Renal pelvis (tissue), 12 donors: ENCODE data around the gene MALSU1. TPM values are rescaled to one million over a fixed set of nuclear protein-coding genes. Genes with fewer than 3 reads are reported as not detected.

Source experiments
- DNase-seq: peaks from one replicate; pipeline ENCODE4 v3.0.0-alpha.2; 2013
- long read RNA-seq, 16 experiments: transcript quantifications; one replicate each; lab custom pipeline, GENCODE V29; 2026
- polyA plus RNA-seq, 3 donors: library from polyadenylated mRNA; unstranded; fragments of 120-200 nt; gene quantifications; one replicate each; pipeline ENCODE4 v1.2.1, GENCODE V29; 2013; ENCODE audit not compliant: insufficient read length in 3 of 3

The MALSU1 gene
- 10 to 100 TPM; 50.3 to 54.7 (median 54.4) TPM for polyA plus RNA-seq
- long read RNA-seq, donor 1, transcript MALSU1-202 (4 exons, 3,044 nt) = major isoform, 24 of 25 reads
- long read RNA-seq, donor 1, partial matches to known transcripts = 0 of 25 reads
- long read RNA-seq, donor 1, other reads (novel, unspliced or antisense) = 0 of 25 reads
- long read RNA-seq, donor 2, transcript MALSU1-202 (4 exons, 3,044 nt) = major isoform, 37 of 55 reads
- long read RNA-seq, donor 2, partial matches to known transcripts = 6 of 55 reads
- long read RNA-seq, donor 2, other reads (novel, unspliced or antisense) = 12 of 55 reads
- long read RNA-seq, donor 3, transcript MALSU1-202 (4 exons, 3,044 nt) = major isoform, 32 of 34 reads
- long read RNA-seq, donor 3, partial matches to known transcripts = 0 of 34 reads
- long read RNA-seq, donor 3, other reads (novel, unspliced or antisense) = 0 of 34 reads
- long read RNA-seq, donor 4, transcript MALSU1-202 (4 exons, 3,044 nt) = major isoform, 34 of 37 reads
- long read RNA-seq, donor 4, partial matches to known transcripts = 0 of 37 reads
- long read RNA-seq, donor 4, other reads (novel, unspliced or antisense) = 0 of 37 reads
- long read RNA-seq, donor 5, transcript MALSU1-202 (4 exons, 3,044 nt) = major isoform, 8 of 8 reads
- long read RNA-seq, donor 5, partial matches to known transcripts = 0 of 8 reads
- long read RNA-seq, donor 5, other reads (novel, unspliced or antisense) = 0 of 8 reads
- long read RNA-seq, donor 6, transcript MALSU1-202 (4 exons, 3,044 nt) = major isoform, 25 of 57 reads
- long read RNA-seq, donor 6, partial matches to known transcripts = 11 of 57 reads
- long read RNA-seq, donor 6, other reads (novel, unspliced or antisense) = 19 of 57 reads
- long read RNA-seq, donor 7, transcript MALSU1-202 (4 exons, 3,044 nt) = major isoform, 31 of 151 reads
- long read RNA-seq, donor 7, partial matches to known transcripts = 117 of 151 reads
- long read RNA-seq, donor 7, other reads (novel, unspliced or antisense) = 0 of 151 reads
- long read RNA-seq, donor 8, transcript MALSU1-202 (4 exons, 3,044 nt) = major isoform, 13 of 21 reads
- long read RNA-seq, donor 8, partial matches to known transcripts = 7 of 21 reads
- long read RNA-seq, donor 8, other reads (novel, unspliced or antisense) = 0 of 21 reads
- long read RNA-seq, donor 9, transcript MALSU1-202 (4 exons, 3,044 nt) = major isoform, 45 of 68 reads
- long read RNA-seq, donor 9, partial matches to known transcripts = 11 of 68 reads
- long read RNA-seq, donor 9, other reads (novel, unspliced or antisense) = 8 of 68 reads
- long read RNA-seq, donor 10, transcript MALSU1-203 (2 exons, 479 nt) = minor isoform, 5 of 33 reads
- long read RNA-seq, donor 10, transcript MALSU1-202 (4 exons, 3,044 nt) = major isoform, 28 of 33 reads
- long read RNA-seq, donor 10, partial matches to known transcripts = 0 of 33 reads
- long read RNA-seq, donor 10, other reads (novel, unspliced or antisense) = 0 of 33 reads
- long read RNA-seq, donor 11, transcript MALSU1-202 (4 exons, 3,044 nt) = major isoform, 16 of 21 reads
- long read RNA-seq, donor 11, partial matches to known transcripts = 0 of 21 reads
- long read RNA-seq, donor 11, other reads (novel, unspliced or antisense) = 0 of 21 reads
- long read RNA-seq, donor 12, transcript MALSU1-202 (4 exons, 3,044 nt) = major isoform, 44 of 66 reads
- long read RNA-seq, donor 12, partial matches to known transcripts = 10 of 66 reads
- long read RNA-seq, donor 12, other reads (novel, unspliced or antisense) = 12 of 66 reads
- long read RNA-seq, donor 13, transcript MALSU1-203 (2 exons, 479 nt) = minor isoform, 5 of 17 reads
- long read RNA-seq, donor 13, transcript MALSU1-202 (4 exons, 3,044 nt) = major isoform, 12 of 17 reads
- long read RNA-seq, donor 13, partial matches to known transcripts = 0 of 17 reads
- long read RNA-seq, donor 13, other reads (novel, unspliced or antisense) = 0 of 17 reads
- long read RNA-seq, donor 14, transcript MALSU1-202 (4 exons, 3,044 nt) = major isoform, 39 of 49 reads
- long read RNA-seq, donor 14, partial matches to known transcripts = 6 of 49 reads
- long read RNA-seq, donor 14, other reads (novel, unspliced or antisense) = 0 of 49 reads
- long read RNA-seq, donor 15, transcript MALSU1-202 (4 exons, 3,044 nt) = major isoform, 25 of 48 reads
- long read RNA-seq, donor 15, partial matches to known transcripts = 10 of 48 reads
- long read RNA-seq, donor 15, other reads (novel, unspliced or antisense) = 10 of 48 reads
- long read RNA-seq, donor 16, transcript MALSU1-202 (4 exons, 3,044 nt) = major isoform, 42 of 78 reads
- long read RNA-seq, donor 16, partial matches to known transcripts = 31 of 78 reads
- long read RNA-seq, donor 16, other reads (novel, unspliced or antisense) = 0 of 78 reads

GRCh38 chr7:23298885-23299769, at the start of gene MALSU1:
Gene MALSU1 (plus strand): TSS chr7:23299339. CDS start chr7:23299353, 14 bp downstream.
- peak; percentile 98 for DNase-seq

DNA sequence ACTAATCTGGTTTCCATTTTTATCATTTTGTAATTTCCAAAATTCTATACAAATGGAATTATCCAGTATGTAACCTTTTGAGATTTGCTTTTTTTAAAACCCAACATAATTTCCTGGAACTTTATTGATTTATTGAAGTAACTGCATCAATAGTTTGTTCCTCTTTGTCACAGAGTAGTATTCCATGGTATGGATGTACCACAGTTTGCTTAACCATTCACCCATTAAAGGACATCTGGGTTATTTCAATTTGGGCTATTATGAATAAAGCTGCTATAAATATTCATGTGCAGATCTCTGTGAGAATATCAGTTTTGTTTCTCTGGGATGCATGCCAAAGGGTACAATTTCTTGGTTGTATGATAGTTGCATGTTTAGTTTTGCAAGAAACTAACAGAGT, 49.7 kb upstream of the MALSU1 start:
- no peak for DNase-seq

- DNase-seq = no peak
Measured at GRCh38 chr7:23254051-23254681, 45.0 kb upstream of the MALSU1 start.

DNA sequence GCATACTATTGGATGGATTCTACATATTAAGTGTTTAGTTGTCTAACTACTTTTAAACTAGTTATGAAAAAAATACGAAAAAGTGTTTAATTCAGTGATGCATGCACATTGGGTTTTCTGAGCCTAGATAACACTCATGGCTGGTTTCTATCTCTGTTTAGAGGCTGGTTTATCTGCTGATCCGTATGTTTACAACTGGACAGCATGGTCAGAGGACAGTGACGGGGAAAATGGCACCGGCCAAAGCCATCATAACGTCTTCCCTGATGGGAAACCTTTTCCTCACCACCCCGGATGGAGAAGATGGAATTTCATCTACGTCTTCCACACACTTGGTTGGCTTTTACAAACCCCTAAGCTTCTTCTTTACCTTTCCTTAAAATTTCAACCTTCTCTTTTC, 42.4 kb upstream of the MALSU1 start:
- no peak for DNase-seq

- no peak for DNase-seq
Measured at GRCh38 chr7:23260371-23260770, 38.8 kb upstream of the MALSU1 start.

- no peak for DNase-seq
Measured at GRCh38 chr7:23261843-23262452, 37.2 kb upstream of the MALSU1 start.

DNA sequence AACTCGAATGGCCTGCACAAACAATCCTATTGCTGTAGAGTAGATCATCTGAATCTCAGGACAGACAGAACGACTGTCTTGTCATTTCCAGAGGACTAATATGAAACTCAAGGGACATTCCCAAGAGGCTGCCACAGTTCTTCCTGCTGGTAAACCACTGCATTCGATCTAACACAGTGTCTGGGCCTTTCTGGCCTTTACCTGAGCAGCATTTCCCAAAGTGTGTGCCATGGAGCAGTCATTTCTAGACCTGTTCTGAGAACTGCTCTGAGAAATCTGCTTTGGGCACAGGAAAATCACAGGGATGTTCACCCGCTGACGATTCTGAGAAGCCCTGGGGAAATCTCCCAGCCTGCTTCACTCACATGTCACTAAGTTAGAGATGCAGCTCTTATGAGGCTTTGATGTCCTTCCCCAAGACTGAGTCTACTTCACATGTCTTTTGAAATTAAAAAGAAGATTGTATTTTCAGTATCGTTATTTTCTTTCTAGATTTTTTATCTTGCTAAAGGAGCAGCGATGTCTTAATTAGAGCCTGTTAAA, 34.2 kb upstream of the MALSU1 start:
- DNase-seq = no peak

DNA sequence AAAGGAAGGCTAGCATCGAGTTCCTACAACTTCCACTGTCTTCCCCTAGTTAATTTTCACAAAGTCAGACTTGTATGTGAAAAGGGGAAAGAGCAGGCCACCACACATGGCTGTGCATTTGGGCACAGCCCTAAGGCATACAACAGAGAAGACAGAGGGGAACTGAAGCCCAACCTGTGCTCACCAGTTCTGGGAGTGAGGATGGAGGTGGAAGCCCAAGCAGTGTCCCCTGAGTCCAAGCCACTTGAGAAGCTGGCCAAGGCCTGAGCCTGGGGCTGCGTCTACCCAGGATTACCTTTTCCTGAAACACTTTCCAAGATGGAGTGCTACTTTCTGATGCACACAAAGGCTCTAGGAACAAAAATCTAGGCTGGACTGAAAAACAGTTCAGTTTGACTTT, 32.2 kb upstream of the MALSU1 start:
- DNase-seq = no peak

GRCh38 chr7:23267357-23267756, 31.8 kb upstream of the MALSU1 start:
- no peak for DNase-seq

- no peak for DNase-seq
Measured at GRCh38 chr7:23268167-23268566, 31.0 kb upstream of the MALSU1 start.

DNA sequence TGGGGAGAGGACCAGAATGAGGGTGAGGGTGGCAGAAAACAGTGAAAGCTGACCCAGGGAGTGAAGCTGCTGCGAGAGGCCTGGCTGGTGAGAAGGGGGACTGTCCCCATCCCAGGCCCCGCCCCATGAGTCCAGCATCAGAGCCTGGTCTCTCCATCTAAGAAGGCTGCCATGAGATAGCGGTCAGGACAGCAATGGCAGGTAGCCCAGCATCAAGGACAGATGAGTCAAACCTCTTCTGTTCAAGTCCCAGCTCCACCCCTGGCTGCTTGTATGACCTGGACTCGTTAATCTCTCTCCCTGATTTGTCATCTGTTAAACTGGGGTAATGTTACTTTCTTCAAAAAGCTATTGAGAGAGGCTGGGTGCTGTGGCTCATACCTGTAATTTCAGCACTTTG, 30.4 kb upstream of the MALSU1 start:
- no peak for DNase-seq

DNA sequence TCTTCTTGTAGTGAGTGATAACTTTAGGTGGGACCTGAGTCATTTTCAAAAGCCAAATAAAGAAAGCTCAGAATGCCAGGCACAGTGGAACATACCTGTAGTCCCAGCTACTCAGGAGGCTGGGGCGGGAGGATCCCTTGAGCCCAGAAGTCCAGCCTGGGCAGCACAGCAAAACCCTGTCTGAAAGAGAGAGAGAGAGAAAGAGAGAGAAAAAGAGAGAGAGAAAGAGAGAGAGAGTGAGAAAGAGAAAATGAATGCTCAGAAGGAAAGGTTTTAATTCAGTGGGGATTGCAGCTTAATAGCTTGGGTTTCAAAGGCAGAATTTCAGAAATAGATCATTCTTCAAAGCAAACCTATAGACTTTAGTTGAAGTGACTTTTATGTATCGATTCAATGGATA, 26.9 kb upstream of the MALSU1 start:
- DNase-seq = no peak

- DNase-seq = peak; percentile 65
Measured at GRCh38 chr7:23273141-23273599, 26.0 kb upstream of the MALSU1 start.

- DNase-seq = no peak
Measured at GRCh38 chr7:23275912-23276311, 23.2 kb upstream of the MALSU1 start.

GRCh38 chr7:23276376-23276775, 22.8 kb upstream of the MALSU1 start:
- DNase-seq = no peak

DNA sequence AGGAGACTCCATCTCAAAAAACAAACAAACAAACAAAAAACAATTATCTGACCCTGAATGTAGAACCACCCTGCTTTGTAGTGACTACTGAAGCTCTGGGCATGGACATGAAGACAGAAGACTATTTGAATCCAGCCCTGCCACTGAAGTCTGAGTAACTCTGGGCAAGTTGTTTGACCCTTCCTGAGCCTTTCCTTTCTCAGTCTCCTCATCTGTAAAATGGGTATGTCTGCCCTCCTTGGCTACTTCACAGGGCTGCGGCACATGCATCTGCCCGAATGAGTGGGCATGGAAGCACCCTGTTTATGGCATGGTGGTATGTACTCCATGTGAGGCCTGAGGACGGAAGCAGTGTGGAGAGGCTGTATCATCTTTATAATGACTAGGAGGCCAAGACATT, 22.2 kb upstream of the MALSU1 start:
- DNase-seq = no peak

GRCh38 chr7:23277359-23277989, 21.7 kb upstream of the MALSU1 start:
- DNase-seq = peak; percentile 65
